HG02943 (cell line): ENCODE results near the gene PIK3R2.
A peak's percentile ranks its signal among the peaks of the same experiment; 100 is the strongest.
"Not testable (repeated sequence)": the region's sequence is repeated elsewhere in the genome, so short reads cannot be mapped to it uniquely, and the experiment has no call there.

Experiments
- ATAC-seq: cut with Tn5 transposase; IDR thresholded peaks from one replicate; pipeline ENCODE4 v1.9.1; 2021; ENCODE audit warnings: mild to moderate bottlenecking, low read depth, moderate library complexity; ENCODE audit not compliant: unreplicated experiment

Gene PIK3R2

DNA sequence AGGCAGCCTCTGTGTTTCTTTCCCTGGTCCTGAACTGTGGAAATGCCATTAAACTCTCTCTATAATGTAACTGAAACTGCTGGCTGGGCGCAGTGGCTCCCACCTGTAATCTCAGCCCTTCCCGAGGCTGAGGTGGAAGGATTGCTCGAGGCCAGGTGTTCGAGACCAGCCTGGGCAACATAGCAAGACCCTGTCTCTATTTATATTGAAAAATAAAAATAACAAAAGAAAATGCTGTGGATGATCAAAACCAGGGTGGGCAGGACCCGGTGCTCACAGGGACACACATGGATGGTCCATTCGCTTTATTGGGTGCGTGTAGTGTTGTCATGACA lies 43.5 kb downstream of the PIK3R2 start:
- ATAC-seq: no peak

DNA sequence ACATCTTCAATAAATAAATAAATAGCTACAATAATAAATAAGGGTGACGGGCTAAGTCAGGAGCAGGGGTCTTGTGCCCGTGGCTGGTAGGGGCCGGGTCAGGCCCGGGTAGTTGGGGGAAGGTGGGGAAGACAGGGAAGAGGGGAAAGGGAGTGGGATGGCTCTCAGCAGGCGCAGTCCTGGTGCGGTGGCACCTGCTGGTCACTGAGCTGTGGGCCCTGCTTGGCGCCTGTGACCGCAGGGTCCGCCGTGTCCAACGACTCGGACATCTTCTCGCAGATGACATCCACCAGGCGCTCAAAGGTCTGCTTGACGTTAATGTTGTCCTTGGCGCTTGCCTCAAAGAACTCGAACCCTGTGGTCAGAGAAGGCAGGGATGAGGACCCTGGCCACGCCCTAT lies 44.3 kb downstream of the PIK3R2 start:
- no peak for ATAC-seq

DNA sequence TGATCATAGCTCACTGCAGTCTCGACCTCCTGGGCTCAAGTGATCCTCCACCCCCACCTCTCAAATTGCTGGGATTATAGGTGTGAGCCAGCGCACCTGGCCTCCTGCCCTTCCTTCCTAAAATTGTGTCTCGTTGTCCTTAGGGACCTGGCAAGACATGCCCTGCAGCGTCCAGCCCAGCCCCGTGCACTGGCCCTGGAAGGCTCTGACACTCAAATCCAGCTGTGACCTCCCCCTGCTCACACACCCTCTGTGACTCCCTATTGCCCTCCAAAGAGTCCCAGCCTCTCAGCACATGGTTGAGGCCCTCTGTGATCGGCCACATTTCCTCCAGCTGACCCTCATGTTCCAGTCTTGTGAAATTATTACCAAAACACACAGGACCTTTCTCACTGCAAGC lies 45.0 kb downstream of the PIK3R2 start:
- ATAC-seq: no peak

DNA sequence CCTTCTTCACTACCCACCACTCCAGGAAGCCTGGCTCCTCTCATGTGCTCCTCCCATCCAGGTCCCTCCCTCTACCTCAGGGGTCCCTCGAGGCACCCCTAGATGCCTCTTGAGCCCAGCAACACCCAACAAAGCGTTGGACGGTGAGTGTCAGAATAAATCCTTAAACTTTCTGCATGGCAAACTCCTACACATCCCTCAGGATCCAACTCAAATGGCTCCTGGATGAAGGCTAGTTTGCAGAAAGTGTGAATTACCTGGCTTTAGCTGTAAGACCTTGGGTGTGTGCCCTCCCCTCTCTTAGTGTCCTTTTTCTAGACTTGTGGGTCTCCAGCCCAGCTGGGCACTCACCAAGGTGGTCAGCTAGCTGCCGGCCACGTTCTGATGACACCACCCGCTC lies 45.4 kb downstream of the PIK3R2 start:
- no peak for ATAC-seq

DNA sequence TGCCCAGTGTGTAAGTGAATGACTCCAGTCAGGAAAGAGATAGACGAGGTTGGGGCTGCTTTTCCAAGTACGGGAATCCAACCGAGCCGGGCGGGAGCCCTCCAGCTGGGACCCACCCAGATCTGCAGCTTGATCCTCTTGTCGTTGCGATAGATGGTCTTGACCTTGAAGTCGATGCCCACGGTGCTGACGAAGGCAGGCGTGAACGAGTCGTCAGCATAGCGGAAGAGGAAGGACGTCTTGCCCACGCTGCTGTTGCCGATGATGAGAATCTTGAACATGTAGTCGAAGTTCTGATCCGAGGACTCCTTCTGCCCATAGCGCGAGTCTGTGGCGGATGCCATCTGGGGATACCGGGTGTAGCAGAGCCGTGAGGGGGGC lies 49.4 kb downstream of the PIK3R2 start:
- ATAC-seq: no peak

DNA sequence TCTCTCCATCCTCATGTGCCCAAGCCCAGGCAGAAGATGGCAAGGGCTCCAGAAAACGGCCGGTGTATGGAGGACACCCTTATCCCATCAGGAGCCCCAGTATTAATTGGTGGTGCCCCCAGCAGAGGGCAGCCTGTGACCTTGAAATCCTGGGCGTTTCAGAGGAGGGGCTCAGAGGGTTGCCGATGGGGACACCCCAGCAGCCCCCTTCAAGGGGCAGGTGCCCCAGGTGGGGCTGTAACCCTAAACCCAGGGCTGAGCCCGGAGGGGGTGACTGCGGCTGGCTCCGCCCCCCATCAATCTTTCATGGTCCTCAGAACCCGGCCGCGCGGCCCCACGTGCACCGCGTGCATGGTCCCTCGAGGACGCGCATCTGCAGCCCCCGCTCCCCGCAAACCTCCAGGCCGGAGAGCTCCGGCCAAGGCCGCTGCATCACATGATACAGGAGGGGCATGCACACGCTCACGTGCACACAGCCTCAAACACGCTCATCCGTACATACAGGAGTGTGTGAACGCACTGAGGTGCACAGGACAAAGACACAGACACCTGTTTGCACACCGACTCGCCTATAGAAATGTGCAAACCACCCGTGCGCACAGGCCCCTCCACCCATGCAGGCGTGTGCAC lies 49.9 kb downstream of the PIK3R2 start:
- no peak for ATAC-seq

DNA sequence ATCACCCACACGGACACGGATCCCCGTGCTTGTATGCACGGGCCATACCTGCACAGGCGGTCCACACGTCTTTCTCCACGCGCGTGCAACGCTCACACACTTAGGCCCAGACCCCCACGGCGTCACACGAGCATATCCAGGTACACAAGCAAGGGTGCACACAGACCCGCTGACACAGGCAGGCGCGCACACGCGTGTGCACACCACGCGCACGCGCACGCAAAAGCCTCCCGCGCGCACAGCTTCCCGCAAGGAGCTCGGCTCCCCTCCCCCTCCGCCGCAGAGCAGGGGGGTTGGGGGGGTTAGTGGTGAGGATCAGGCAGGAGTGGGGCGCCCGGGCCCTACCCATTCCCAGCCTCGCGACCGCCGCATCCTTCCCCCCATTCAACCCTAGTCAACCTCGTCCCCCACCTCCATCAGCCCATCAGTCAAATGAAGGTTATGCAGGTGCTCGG lies 50.5 kb downstream of the PIK3R2 start:
- ATAC-seq: no peak

DNA sequence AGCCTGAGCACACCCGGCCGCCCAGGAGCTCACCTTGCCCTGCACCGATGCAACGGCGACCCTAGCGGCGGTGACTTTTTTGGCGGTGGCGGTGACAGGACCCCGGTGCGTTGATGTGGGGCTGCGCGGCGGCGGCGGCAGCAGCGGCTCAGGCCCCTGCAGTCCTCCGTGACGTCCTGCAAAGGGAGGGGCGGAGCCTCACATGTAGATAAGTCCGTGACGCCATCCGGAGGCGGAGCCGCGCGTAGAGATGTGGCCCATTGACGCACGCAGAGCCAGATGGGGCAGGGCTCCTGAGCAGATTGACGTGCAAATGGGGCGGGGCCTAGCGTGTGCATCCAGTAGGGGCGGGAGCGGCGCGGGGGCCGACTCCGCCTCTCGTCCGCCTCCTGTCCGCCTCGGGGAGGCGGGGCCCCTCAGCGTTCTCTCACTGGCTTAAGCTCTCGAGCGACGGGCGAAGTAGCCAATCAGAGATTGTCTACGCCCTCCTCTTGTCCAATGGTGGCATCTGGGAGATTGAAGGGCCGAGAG lies 51.0 kb downstream of the PIK3R2 start, which contains the start of gene RAB3A:
Gene RAB3A, minus strand, starts transcription at position 180 of the 531 bp plus-strand sequence. CDS start 1,302 bp downstream, outside the sequence.
- ATAC-seq: peak; percentile 91

DNA sequence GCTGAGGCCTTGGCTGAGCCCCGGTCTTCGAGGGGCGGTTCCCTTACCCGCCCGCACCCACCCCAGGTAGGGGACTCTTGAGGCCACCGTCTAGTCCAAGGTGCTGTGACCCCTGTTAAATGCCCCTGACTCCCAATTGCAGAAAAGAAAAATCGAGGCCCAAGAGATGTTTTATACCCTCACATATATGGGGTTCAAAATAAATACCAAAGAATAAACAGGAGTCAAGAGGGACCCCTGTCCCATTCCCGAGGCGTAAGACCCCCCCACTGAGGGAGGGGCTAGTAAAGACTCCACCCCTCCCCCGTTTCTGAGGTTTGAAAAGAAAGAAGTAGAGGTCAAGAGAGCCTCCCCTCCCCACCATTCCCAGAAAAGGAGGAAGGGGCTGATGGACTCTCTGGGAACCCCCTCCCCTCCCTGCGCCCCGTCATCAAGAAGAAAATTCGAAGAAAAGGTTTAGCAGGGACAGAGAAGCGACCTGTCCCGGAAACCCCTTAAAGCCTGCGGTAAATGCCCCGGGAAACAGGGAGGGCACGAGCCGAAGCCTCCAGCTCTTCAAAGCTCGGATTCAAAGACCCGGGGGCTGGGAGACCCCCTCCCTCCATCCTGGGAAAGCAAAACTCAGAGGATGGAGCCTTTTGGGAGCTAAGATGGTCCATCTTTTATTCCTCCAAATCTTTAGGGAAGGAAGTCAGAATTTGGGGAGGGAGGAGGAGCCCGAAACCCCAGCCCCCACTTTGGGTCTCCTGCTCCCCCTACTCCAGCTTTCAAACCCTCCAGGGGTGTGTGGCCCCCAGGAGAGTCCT lies 51.6 kb downstream of the PIK3R2 start:
- ATAC-seq: peak; percentile 6

DNA sequence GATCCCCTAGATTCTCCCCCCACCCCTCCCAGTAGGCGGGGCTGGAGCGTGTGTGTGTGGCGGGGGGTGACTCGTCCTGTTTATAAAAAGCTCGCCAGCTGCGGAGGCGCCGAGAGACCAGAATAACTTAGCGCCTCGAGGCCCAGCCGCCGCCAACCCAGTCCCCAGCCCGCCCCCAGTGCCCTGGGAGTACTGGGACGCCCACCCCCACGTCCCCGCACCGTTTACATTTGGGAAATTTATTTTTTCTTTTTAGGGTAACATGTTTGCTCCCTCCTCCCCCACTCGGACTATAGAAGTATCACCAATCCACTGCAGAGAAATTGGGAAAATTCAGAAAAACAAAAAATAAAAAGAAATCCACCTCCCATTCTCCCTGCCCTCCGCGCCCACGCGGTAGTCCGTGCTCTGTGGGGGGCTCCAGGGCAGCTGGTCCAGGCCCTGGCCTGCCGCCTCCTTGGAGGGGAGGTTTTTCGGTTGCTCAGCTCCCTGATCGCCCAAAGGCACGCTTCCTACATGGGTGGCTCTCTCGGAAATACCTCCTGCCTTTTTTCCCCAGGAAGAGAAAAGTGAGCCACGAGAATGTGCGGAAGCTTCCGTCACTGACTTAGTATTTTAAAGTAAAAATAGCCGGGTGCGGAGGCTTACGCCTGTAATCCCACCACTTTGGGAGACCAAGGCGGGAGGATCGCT lies 52.4 kb downstream of the PIK3R2 start:
- ATAC-seq: no peak

DNA sequence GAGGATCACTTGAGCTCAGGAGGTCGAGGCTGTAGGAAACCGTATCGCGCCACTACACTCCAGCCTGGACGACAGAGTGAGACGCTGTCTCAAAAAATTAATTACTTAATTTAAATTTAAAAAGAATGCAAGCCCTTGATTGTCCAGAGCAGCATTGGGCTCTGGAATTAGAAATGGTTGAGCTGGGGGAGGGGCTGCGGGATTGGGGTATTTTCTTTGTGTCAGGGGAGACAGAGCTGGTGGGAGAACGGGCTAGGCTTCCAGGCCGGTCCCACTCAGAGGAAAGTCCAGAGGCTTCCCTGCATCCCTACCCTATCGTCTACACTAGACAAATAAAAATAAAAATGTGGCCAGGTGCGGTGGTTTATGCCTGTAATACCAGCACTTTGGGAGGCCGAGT lies 53.1 kb downstream of the PIK3R2 start:
- ATAC-seq: no peak

DNA sequence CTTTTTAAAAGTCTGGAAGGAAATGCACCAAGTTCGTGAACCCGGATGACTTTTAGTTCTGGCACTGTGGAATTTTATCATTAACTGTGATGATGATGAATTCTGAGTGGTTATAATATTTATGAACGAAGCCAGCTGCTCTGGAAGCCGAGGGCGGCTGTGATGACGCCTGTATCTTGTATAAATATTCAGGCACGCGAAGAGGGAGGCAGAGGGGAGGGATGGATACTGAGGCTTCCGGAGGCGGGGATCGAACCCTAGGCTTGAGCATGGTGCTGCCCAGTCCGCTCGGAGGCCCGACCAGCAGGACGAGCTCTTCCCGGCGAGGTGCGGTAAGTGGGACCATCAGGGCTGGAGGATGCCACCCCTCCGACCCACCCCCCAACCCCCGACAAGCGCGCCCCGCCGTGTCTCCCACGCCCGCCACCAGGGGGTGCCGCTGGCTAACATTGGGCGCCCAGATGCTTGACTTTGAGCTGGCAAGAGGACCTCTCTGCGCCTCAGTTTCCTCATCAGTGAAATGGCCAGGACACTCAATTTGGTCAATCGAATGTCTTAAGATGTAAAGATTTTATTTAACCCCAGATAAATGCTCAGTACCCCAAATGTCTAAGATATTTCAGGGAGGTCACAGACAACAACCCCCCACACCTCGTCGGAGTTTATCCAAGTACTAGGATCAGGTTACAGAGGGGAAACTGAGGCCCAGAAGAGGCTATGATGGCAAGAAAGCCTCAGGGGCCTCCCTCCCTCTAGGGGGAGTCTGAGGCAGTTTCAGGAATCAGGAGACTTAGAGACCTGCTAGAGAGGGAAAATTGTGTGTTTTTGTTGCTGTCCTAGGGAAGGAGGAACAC lies 55.4 kb downstream of the PIK3R2 start:
- no peak for ATAC-seq

DNA sequence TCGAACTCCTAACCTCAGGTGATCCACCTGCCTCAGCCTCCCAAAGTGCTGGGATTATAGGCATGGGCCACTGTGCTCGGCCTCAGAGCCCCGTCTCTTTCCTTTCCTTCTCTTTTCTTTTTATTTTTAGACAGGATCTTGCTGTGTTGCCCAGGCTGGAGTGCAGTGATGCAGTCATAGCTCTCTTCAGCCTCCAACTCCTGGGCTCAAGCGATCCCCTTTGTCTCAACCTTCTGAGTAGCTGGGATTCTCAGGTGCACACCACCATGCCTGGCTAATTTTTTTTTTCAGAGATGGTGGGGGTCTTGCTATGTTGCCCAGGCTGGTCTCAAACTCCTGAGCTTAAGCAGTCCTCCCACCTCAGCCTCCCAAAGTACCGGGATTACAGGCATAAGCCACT lies 56.9 kb downstream of the PIK3R2 start:
- not testable (repeated sequence) for ATAC-seq

DNA sequence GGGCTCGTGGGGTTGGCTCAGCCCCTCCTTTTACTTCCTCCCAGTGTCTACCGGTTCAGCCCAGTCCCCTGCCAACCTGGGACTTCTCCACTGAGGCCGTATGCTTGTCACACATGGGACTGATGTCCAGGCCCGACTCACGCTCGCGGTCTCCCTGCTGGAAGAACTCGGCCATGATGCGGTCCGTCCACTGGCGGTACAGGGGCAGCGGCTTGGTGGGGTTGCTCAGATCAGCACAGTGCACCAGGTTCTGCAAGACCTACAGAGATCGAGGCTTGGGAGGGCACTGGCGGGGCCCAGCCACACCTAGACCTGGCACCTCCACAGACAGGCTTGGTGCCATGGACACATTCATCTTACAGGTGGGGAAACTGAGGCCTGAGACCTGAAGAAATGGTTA lies 58.7 kb downstream of the PIK3R2 start:
- ATAC-seq: no peak

DNA sequence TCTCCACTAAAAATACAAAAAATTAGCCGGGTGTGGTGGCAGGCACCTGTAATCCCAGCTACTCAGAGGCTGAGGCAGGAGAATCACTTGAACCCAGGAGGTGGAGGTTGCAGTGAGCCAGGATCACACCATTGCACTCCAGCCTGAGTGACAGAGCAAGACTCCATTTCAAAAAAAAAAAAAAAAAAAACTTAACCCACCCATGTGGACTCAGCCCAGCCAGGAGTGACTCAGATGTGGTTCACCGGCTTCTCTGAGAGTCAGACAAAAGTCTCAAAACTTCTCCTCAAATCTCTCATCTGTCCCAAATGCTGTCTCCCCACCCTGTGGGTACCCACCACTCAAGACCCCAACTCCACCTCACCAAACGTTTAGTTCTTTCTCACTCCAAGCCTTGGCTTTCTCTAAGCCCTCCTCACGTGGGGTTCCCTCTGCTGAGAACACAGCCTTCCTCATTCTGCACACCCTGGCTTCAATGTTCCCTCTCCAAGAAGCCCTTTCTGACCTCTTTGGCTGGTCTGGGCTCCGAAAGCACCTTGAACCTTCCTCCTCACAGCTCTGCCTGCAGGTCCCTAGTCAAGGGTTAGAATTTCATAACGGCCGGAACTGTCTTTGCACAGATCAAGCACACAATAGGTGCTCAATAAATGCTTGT lies 61.9 kb downstream of the PIK3R2 start:
- no peak for ATAC-seq

DNA sequence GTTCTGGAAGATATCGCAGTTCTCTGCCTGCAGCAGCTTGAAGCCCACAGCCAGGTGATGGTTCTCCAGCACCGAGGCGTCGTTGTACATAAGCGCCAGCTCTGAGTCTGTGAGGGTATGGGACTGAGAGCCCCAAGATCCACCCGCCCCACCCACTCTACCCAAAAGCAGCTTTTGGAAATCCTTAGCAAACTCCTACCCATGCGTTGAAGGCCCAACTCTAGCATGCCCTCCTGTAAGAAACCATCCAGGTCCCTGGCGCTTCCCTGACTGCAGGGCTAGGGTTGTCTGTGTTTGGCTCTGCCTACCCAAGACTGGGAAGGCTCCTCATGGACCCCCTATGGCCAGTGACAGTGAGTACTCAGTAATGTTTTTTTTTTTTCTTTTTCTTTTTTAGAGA lies 63.8 kb downstream of the PIK3R2 start:
- ATAC-seq: no peak

DNA sequence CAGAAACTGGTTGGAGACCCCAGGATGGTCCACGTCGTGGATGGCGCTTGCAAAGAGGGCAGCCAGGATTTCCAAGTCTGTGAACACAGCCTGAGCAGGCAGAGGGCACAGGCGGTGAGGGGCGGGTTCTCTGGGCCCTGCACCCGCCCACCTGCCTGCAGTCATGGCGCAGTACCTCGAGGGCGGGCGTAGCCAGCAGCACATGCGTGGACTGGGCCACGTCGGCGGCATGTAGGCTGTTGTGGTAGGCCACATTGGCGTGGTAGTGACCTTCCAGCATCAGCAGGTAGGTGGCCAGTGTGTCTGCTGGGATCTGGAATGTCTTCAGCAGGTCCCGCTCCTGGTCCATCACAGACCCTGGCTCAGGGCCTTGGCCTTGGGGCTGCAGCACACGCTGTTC lies 65.2 kb downstream of the PIK3R2 start:
- ATAC-seq: no peak

DNA sequence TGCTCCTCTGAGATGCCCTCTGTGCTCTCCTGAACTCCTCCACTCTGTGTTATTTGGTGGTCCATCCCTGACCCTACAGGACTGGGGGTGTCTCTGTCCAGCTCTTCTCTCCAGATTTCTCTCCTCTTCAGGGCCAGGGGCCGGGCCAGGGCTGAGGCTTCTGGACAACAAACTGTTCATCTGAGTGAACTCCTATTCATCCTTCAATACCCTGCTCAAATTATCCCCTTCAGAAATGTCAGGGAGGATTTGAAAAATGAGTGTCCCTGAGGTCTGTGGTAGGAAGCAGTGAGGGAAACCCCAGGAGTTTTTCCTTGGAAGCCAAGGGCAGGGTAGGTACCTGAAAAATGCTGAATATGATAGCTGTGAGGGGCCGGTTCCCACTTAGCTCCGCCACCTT lies 65.6 kb downstream of the PIK3R2 start:
- no peak for ATAC-seq
